CD4-positive, alpha-beta T cell (primary cell): ENCODE data around the gene WDR76. TPM values are rescaled to one million over a fixed set of nuclear protein-coding genes. Genes with fewer than 3 reads are reported as not detected.

Source experiments
- ATAC-seq: fragments of 200-7000 bp; cut with Tn5 transposase; one replicate; pipeline ENCODE4 v1.10.0; 2022; ENCODE audit warnings: mild to moderate bottlenecking; ENCODE audit not compliant: poor library complexity
- CTCF ChIA-PET: fragments of 350-600 bp; sonication (Branson Sonifier 250); formaldehyde crosslinking; loops from one replicate; lab custom pipeline; 2021; ENCODE audit warnings: antibody characterized with exemption, inconsistent platforms; lab: Charles Lee
- POLR2A ChIA-PET: fragments of 350-600 bp; sonication (Branson Sonifier 250); formaldehyde crosslinking; loops from one replicate; lab custom pipeline; 2021; ENCODE audit warnings: antibody characterized with exemption, inconsistent platforms; lab: Charles Lee
- DNase-seq, 14 experiments: peaks; one replicate each; pipeline ENCODE4 v3.0.0-alpha.2; 2013 to 2020; ENCODE audit warnings: mixed read lengths in 2 of 14
- H3K27ac ChIP-seq, 2 donors: one replicate each; pipeline versions ENCODE4 v1.5.1 to v1.7.0; 2013; ENCODE audit warnings: low read length in 2 of 2, low read depth in 1 of 2, mild to moderate bottlenecking in 1 of 2
- H3K27me3 ChIP-seq, 2 experiments: 1 replicate in 1 of 2; 2 replicates in 1 of 2; pipeline versions ENCODE4 v1.6.1 to v1.7.0; 2013; ENCODE audit warnings: low read length in 2 of 2, control low read depth in 1 of 2, mild to moderate bottlenecking in 1 of 2, moderate library complexity in 1 of 2; ENCODE audit not compliant: insufficient read depth in 2 of 2, control insufficient read depth in 1 of 2
- H3K36me3 ChIP-seq: one replicate; pipeline ENCODE4 v1.6.1; 2013; ENCODE audit warnings: low read length, control low read depth; ENCODE audit not compliant: insufficient read depth
- H3K4me1 ChIP-seq: one replicate; pipeline ENCODE4 v1.6.1; 2013; ENCODE audit warnings: low read length, control low read depth; ENCODE audit not compliant: insufficient read depth
- H3K4me3 ChIP-seq: one replicate; pipeline ENCODE4 v1.5.1; 2013; ENCODE audit warnings: mild to moderate bottlenecking, low read length, moderate library complexity
- H3K9me3 ChIP-seq, 2 experiments: 1 replicate in 1 of 2; 2 replicates in 1 of 2; pipeline versions ENCODE4 v1.6.1 to v1.7.0; 2013; ENCODE audit warnings: low read length in 2 of 2, mild to moderate bottlenecking in 2 of 2, control low read depth in 1 of 2, moderate library complexity in 1 of 2; ENCODE audit not compliant: control insufficient read depth in 1 of 2, insufficient read depth in 1 of 2
- H3K27ac Mint-ChIP-seq: one replicate; pipeline ENCODE4 v1.8.0; 2020; ENCODE audit warnings: mixed read lengths
- H3K27me3 Mint-ChIP-seq: one replicate; pipeline ENCODE4 v1.8.0; 2021; ENCODE audit warnings: mixed read lengths
- H3K36me3 Mint-ChIP-seq: one replicate; pipeline ENCODE4 v1.8.0; 2021; ENCODE audit warnings: low read depth, mixed read lengths
- H3K4me1 Mint-ChIP-seq: one replicate; pipeline ENCODE4 v1.8.0; 2021; ENCODE audit warnings: low read depth, mixed read lengths
- H3K4me3 Mint-ChIP-seq: one replicate; pipeline ENCODE4 v1.8.0; 2020; ENCODE audit warnings: mild to moderate bottlenecking, mixed read lengths
- H3K9me3 Mint-ChIP-seq: one replicate; pipeline ENCODE4 v1.8.0; 2020; ENCODE audit warnings: mixed read lengths
- intact Hi-C, 2 experiments: fragments of 100-400 bp; cut with DNase I in 1 of 2; cut with micrococcal nuclease in 1 of 2; formaldehyde crosslinking; loops; one replicate each; pipeline versions ENCODE4 v1.15.1 to v1.9.0; 2023 to 2025; cut with DNase I, micrococcal nuclease
- total RNA-seq, 174 experiments: library from RNA in 2 of 174; stranded (reverse) in 2 of 174; gene quantifications; one replicate each; pipeline ENCODE4 v1.2.3 and lab custom pipeline; 2021 to 2026
- TF ChIP-seq, protein P1 (sequence below): fragments of 200-600 bp; IDR thresholded peaks from one replicate; pipeline ENCODE4 v1.8.0; 2022; ENCODE audit warnings: antibody characterized with exemption, mild to moderate bottlenecking

The WDR76 gene
- total RNA-seq, 2 experiments from 2014 or later, result 7.0 to 8.6 TPM

DNA sequence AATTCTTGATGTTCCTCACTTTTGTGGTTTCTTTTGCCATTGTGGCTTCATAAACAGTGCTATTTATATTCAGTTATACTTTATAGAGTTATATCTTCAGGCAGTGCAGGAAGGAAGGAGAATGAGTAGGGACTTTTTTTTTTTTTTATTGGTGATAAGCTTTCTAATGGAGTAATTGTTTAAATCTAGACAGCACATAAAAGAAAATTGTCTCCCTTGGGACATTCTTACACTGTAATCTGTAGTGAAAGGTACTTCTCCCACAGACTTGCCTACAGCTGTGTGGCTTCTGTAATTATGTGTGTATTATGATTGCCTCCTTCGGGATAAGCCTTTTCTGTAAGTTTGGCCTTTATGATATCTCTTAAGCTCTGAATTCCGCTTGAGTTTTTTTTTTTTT lies 41.6 kb downstream of the WDR76 start:
- H3K9me3 Mint-ChIP-seq, result no peaks in the 10 kb centered on the region
- ChIA-PET CTCF (interaction anchor here (0.6 to 1.5 kb wide), 2 partner anchors 91 to 353 kb away, joined by 3 to 6 read pairs; partner anchors contain the start of gene ELL3), POLR2A (interaction anchor here (0.6 kb wide), 1 partner anchor 28 kb away, joined by 3 read pairs; no protein-coding TSS in a partner anchor)
- Histone ChIP-seq H3K27me3 (no peaks in the 10 kb centered on the region), H3K36me3 (peaks cover 11% of the 10 kb centered on the region), H3K27ac (no peak overlapping the region), H3K4me3 (no peak overlapping the region), H3K4me1 (no peaks in the 10 kb centered on the region), H3K9me3 (no peaks in the 10 kb centered on the region)
- H3K4me3 Mint-ChIP-seq, result no peak overlapping the region
- intact Hi-C loops, result no loop called here
- no peak overlapping the region for H3K27ac Mint-ChIP-seq
- TF ChIP-seq, protein P1, sequence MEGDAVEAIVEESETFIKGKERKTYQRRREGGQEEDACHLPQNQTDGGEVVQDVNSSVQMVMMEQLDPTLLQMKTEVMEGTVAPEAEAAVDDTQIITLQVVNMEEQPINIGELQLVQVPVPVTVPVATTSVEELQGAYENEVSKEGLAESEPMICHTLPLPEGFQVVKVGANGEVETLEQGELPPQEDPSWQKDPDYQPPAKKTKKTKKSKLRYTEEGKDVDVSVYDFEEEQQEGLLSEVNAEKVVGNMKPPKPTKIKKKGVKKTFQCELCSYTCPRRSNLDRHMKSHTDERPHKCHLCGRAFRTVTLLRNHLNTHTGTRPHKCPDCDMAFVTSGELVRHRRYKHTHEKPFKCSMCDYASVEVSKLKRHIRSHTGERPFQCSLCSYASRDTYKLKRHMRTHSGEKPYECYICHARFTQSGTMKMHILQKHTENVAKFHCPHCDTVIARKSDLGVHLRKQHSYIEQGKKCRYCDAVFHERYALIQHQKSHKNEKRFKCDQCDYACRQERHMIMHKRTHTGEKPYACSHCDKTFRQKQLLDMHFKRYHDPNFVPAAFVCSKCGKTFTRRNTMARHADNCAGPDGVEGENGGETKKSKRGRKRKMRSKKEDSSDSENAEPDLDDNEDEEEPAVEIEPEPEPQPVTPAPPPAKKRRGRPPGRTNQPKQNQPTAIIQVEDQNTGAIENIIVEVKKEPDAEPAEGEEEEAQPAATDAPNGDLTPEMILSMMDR, result no peak
- no peaks in the 10 kb centered on the region for H3K27me3 Mint-ChIP-seq
- H3K36me3 Mint-ChIP-seq, result peaks cover 43% of the 10 kb centered on the region
- no peaks in the 10 kb centered on the region for H3K4me1 Mint-ChIP-seq
- DNase-seq (no peak), ATAC-seq (no peak)

DNA sequence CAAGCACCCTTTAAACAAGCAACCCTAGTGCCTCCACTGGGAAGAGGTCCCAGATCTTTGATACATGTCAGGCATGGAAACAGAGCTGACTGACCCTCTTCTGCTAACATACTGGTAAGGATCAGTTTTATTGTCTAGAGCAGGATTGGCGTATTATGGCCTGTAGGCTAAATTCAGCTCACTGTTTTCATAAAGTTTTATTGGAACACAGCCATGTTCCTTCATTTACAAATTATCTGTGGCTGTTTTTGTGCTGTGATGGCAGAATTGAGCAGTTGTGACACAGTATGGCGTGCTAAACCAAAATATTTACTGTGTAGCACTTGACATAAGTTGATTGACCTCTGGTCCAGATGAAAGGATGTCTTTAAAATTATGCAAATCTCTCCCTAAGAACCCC lies 45.0 kb downstream of the WDR76 start:
- no peaks in the 10 kb centered on the region for H3K27me3 Mint-ChIP-seq
- Histone ChIP-seq H3K27ac (no peak overlapping the region), H3K36me3 (peaks cover 9% of the 10 kb centered on the region), H3K27me3 (no peaks in the 10 kb centered on the region), H3K4me1 (no peaks in the 10 kb centered on the region), H3K4me3 (no peak overlapping the region), H3K9me3 (no peaks in the 10 kb centered on the region)
- H3K36me3 Mint-ChIP-seq, result peaks cover 24% of the 10 kb centered on the region
- CTCF ChIA-PET, result no interaction called here
- TF ChIP-seq, protein P1, result no peak
- POLR2A ChIA-PET, result no interaction called here
- no peaks in the 10 kb centered on the region for H3K9me3 Mint-ChIP-seq
- no peak overlapping the region for H3K4me3 Mint-ChIP-seq
- H3K27ac Mint-ChIP-seq, result no peak overlapping the region
- ATAC-seq (no peak), DNase-seq (no peak)
- intact Hi-C loops, result loop anchor here in 1 of 2 experiments (10.0 kb wide), 1 partner anchor 633 kb away; no protein-coding TSS in a partner anchor
- H3K4me1 Mint-ChIP-seq, result no peaks in the 10 kb centered on the region

DNA sequence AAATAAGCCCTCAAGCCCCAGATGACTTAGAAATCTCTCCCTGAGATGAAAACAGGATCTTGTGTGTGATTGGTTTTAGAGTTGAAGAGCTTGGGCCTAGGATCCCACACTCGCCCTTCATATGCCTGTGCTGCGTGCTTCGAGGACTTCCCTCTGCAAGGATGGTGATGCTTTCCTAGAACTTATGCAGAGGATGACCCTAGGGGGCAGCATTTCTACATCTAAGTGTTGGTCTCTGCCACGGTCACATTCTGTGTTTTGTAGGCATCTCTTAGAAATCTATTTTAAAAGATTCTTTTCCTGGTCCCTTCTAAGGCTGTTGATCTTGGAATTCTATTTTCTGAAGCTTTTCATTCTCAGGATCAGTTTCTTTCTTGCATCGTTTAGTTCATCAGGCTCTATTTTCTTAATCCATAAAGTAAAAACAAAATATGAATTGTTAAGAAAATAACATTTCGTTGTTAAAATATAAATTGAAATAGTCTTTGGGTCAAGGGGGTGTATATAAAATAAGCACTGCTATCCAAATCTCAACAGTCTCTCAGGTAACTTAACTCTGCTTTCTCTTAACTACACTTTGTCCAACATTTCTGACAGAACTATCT lies 45.7 kb downstream of the WDR76 start:
- CTCF ChIA-PET, result no interaction called here

More for the DNA sequence above, 45.7 kb downstream of the WDR76 start:
- no peak overlapping the region for H3K4me3 Mint-ChIP-seq
- peaks cover 17% of the 10 kb centered on the region for H3K36me3 Mint-ChIP-seq
- H3K27me3 ChIP-seq, result no peaks in the 10 kb centered on the region
- no peak for ATAC-seq
- intact Hi-C loops, result loop anchor here in 1 of 2 experiments (10.0 kb wide), 1 partner anchor 632 kb away; no protein-coding TSS in a partner anchor
- POLR2A ChIA-PET, result no interaction called here
- H3K9me3 Mint-ChIP-seq, result no peaks in the 10 kb centered on the region
- no peaks in the 10 kb centered on the region for H3K9me3 ChIP-seq
- peaks cover 4% of the 10 kb centered on the region for H3K36me3 ChIP-seq
- no peak overlapping the region for H3K4me3 ChIP-seq
- no peaks in the 10 kb centered on the region for H3K27me3 Mint-ChIP-seq
- no peaks in the 10 kb centered on the region for H3K4me1 Mint-ChIP-seq
- no peak overlapping the region for H3K27ac ChIP-seq
- H3K4me1 ChIP-seq, result no peaks in the 10 kb centered on the region
- TF ChIP-seq, protein P1, result peak; percentile 26
- DNase-seq, result peak in 4 of 14 experiments; percentile 15 to 43 (median 26)
- H3K27ac Mint-ChIP-seq, result no peak overlapping the region
